GM18909 (cell line): ENCODE data around the gene FAM177A1.
"Not testable (repeated sequence)": the region's sequence is repeated elsewhere in the genome, so short reads cannot be mapped to it uniquely, and the experiment has no call there.

ENCODE experiments used
- ATAC-seq: cut with Tn5 transposase; IDR thresholded peaks from one replicate; pipeline ENCODE4 v1.9.1; 2021; ENCODE audit warnings: mild to moderate bottlenecking; ENCODE audit not compliant: unreplicated experiment, poor library complexity

The FAM177A1 gene

GRCh38 chr14:35052637-35053036 lies 6.6 kb downstream of the FAM177A1 start:
- ATAC-seq: no peak

- not testable (repeated sequence) for ATAC-seq
Measured at GRCh38 chr14:35061113-35061791, 15.2 kb downstream of the FAM177A1 start.

- ATAC-seq: not testable (repeated sequence)
Measured at GRCh38 chr14:35065731-35066130, 19.7 kb downstream of the FAM177A1 start.

- no peak for ATAC-seq
Measured at GRCh38 chr14:35068238-35069012, 22.4 kb downstream of the FAM177A1 start.

- no peak for ATAC-seq
Measured at GRCh38 chr14:35072226-35072625, 26.2 kb downstream of the FAM177A1 start.

GRCh38 chr14:35073486-35073885 lies 27.4 kb downstream of the FAM177A1 start:
- ATAC-seq: no peak

- ATAC-seq: no peak
Measured at GRCh38 chr14:35078082-35078481, 32.0 kb downstream of the FAM177A1 start.

- ATAC-seq: no peak
Measured at GRCh38 chr14:35079742-35080141, 33.7 kb downstream of the FAM177A1 start.

GRCh38 chr14:35083530-35084150 lies 37.6 kb downstream of the FAM177A1 start:
- no peak for ATAC-seq

- ATAC-seq: no peak
Measured at GRCh38 chr14:35085441-35085840, 39.4 kb downstream of the FAM177A1 start.

- no peak for ATAC-seq
Measured at GRCh38 chr14:35088514-35088913, 42.4 kb downstream of the FAM177A1 start.

GRCh38 chr14:35094645-35095044 lies 48.6 kb downstream of the FAM177A1 start:
- not testable (repeated sequence) for ATAC-seq

- no peak for ATAC-seq
Measured at GRCh38 chr14:35107866-35108265, 61.8 kb downstream of the FAM177A1 start.

- ATAC-seq: no peak
Measured at GRCh38 chr14:35112641-35113040, 66.6 kb downstream of the FAM177A1 start.

- ATAC-seq: no peak
Measured at GRCh38 chr14:35113308-35113950, 67.4 kb downstream of the FAM177A1 start.

- no peak for ATAC-seq
Measured at GRCh38 chr14:35114036-35114435, 68.0 kb downstream of the FAM177A1 start.

GRCh38 chr14:35116242-35116641 lies 70.2 kb downstream of the FAM177A1 start:
- no peak for ATAC-seq

GRCh38 chr14:35117112-35117511 lies 71.0 kb downstream of the FAM177A1 start:
- ATAC-seq: no peak

GRCh38 chr14:35121026-35121886 lies 75.2 kb downstream of the FAM177A1 start:
- ATAC-seq: peak; percentile 2
